HL-60 (cell line): ENCODE measurements around the gene ENTHD1.

Source experiments
- CTCF ChIP-seq: IDR thresholded peaks from one replicate; pipeline ENCODE4 v1.5.1; 2011; ENCODE audit warnings: low read length, control low read depth, inconsistent platforms; ENCODE audit not compliant: insufficient read depth
- GABPA ChIP-seq: IDR thresholded peaks from 2 replicates; pipeline ENCODE4 v1.6.1; 2012; ENCODE audit warnings: low read depth
- POLR2AphosphoS5 ChIP-seq: IDR thresholded peaks from 2 replicates; pipeline ENCODE4 v1.6.1; 2012; ENCODE audit warnings: low read depth
- REST ChIP-seq: IDR thresholded peaks from 2 replicates; pipeline ENCODE4 v1.6.1; 2012; ENCODE audit warnings: low read depth; ENCODE audit not compliant: insufficient replicate concordance

GRCh38 chr22:39926753-39927152, 33.2 kb upstream of the ENTHD1 start:
- TF ChIP-seq CTCF (no peak), REST (no peak), GABPA (no peak), POLR2AphosphoS5 (no peak)
